Measurements from ENCODE around the gene INSC.

Gene INSC

GRCh38 chr11:15157181-15157580, 42.5 kb downstream of the INSC start:
- Histone ChIP-seq H3K4me3 (ENCODE audit: low read length) (no peak overlapping the region), H3K9ac (ENCODE audit: low read depth, low read length) (no peak overlapping the region), H3K9me3 (ENCODE audit: insufficient read depth, low read depth, low read length) (no peaks in the 10 kb centered on the region), H3K27me3 (ENCODE audit: insufficient read depth, low read length) (no peaks in the 10 kb centered on the region), H3K27ac (ENCODE audit: low read length) (no peak overlapping the region), H3K4me1 (ENCODE audit: insufficient read depth, low read length) (no peaks in the 10 kb centered on the region), H3K36me3 (ENCODE audit: insufficient read depth, low read depth, low read length) (no peaks in the 10 kb centered on the region)

GRCh38 chr11:15157606-15158137, 42.9 kb downstream of the INSC start:
- no peaks in the 10 kb centered on the region for H3K4me1 ChIP-seq (ENCODE audit: insufficient read depth, low read length)
- no peak overlapping the region for H3K9ac ChIP-seq (ENCODE audit: low read depth, low read length)
- no peak overlapping the region for H3K4me3 ChIP-seq (ENCODE audit: low read length)
- H3K36me3 ChIP-seq (ENCODE audit: insufficient read depth, low read depth, low read length): no peaks in the 10 kb centered on the region
- H3K27me3 ChIP-seq (ENCODE audit: insufficient read depth, low read length): no peaks in the 10 kb centered on the region
- H3K9me3 ChIP-seq (ENCODE audit: insufficient read depth, low read depth, low read length): no peaks in the 10 kb centered on the region
- no peak overlapping the region for H3K27ac ChIP-seq (ENCODE audit: low read length)

GRCh38 chr11:15158351-15159015, 43.8 kb downstream of the INSC start:
- H3K4me3 ChIP-seq (ENCODE audit: low read length): no peak overlapping the region
- no peaks in the 10 kb centered on the region for H3K4me1 ChIP-seq (ENCODE audit: insufficient read depth, low read length)
- H3K27me3 ChIP-seq (ENCODE audit: insufficient read depth, low read length): no peaks in the 10 kb centered on the region
- no peaks in the 10 kb centered on the region for H3K9me3 ChIP-seq (ENCODE audit: insufficient read depth, low read depth, low read length)
- H3K9ac ChIP-seq (ENCODE audit: low read depth, low read length): no peak overlapping the region
- H3K36me3 ChIP-seq (ENCODE audit: insufficient read depth, low read depth, low read length): no peaks in the 10 kb centered on the region
- H3K27ac ChIP-seq (ENCODE audit: low read length): no peak overlapping the region

GRCh38 chr11:15159085-15159484, 44.4 kb downstream of the INSC start:
- H3K27me3 ChIP-seq (ENCODE audit: insufficient read depth, low read length): no peaks in the 10 kb centered on the region

GRCh38 chr11:15161790-15162189, 47.1 kb downstream of the INSC start:
- Histone ChIP-seq H3K4me3 (ENCODE audit: low read length) (no peak overlapping the region), H3K4me1 (ENCODE audit: insufficient read depth, low read length) (no peaks in the 10 kb centered on the region)

More at GRCh38 chr11:15159085-15159484, 44.4 kb downstream of the INSC start:
- H3K4me1 ChIP-seq (ENCODE audit: insufficient read depth, low read length): no peaks in the 10 kb centered on the region
- no peak overlapping the region for H3K4me3 ChIP-seq (ENCODE audit: low read length)
- no peak overlapping the region for H3K27ac ChIP-seq (ENCODE audit: low read length)
- no peaks in the 10 kb centered on the region for H3K36me3 ChIP-seq (ENCODE audit: insufficient read depth, low read depth, low read length)
- no peak overlapping the region for H3K9ac ChIP-seq (ENCODE audit: low read depth, low read length)
- no peaks in the 10 kb centered on the region for H3K9me3 ChIP-seq (ENCODE audit: insufficient read depth, low read depth, low read length)

GRCh38 chr11:15163136-15163535, 48.4 kb downstream of the INSC start:
- Histone ChIP-seq H3K27ac (ENCODE audit: low read length) (no peak overlapping the region), H3K9me3 (ENCODE audit: insufficient read depth, low read depth, low read length) (no peaks in the 10 kb centered on the region), H3K27me3 (ENCODE audit: insufficient read depth, low read length) (no peaks in the 10 kb centered on the region), H3K36me3 (ENCODE audit: insufficient read depth, low read depth, low read length) (no peaks in the 10 kb centered on the region), H3K4me3 (ENCODE audit: low read length) (no peak overlapping the region), H3K9ac (ENCODE audit: low read depth, low read length) (no peak overlapping the region), H3K4me1 (ENCODE audit: insufficient read depth, low read length) (no peaks in the 10 kb centered on the region)

More at GRCh38 chr11:15161790-15162189, 47.1 kb downstream of the INSC start:
- Histone ChIP-seq H3K27ac (ENCODE audit: low read length) (no peak overlapping the region), H3K27me3 (ENCODE audit: insufficient read depth, low read length) (no peaks in the 10 kb centered on the region), H3K36me3 (ENCODE audit: insufficient read depth, low read depth, low read length) (no peaks in the 10 kb centered on the region), H3K9ac (ENCODE audit: low read depth, low read length) (no peak overlapping the region), H3K9me3 (ENCODE audit: insufficient read depth, low read depth, low read length) (no peaks in the 10 kb centered on the region)

- no peaks in the 10 kb centered on the region for H3K9me3 ChIP-seq (ENCODE audit: insufficient read depth, low read depth, low read length)
Observed at GRCh38 chr11:15166204-15166603, 51.5 kb downstream of the INSC start.

GRCh38 chr11:15169815-15170551, 55.3 kb downstream of the INSC start:
- Histone ChIP-seq H3K27me3 (ENCODE audit: insufficient read depth, low read length) (no peaks in the 10 kb centered on the region), H3K9me3 (ENCODE audit: insufficient read depth, low read depth, low read length) (no peaks in the 10 kb centered on the region), H3K4me3 (ENCODE audit: low read length) (no peak overlapping the region), H3K27ac (ENCODE audit: low read length) (no peak overlapping the region), H3K36me3 (ENCODE audit: insufficient read depth, low read depth, low read length) (no peaks in the 10 kb centered on the region), H3K9ac (ENCODE audit: low read depth, low read length) (no peak overlapping the region), H3K4me1 (ENCODE audit: insufficient read depth, low read length) (no peaks in the 10 kb centered on the region)

More at GRCh38 chr11:15166204-15166603, 51.5 kb downstream of the INSC start:
- H3K4me3 ChIP-seq (ENCODE audit: low read length): no peak overlapping the region
- no peaks in the 10 kb centered on the region for H3K27me3 ChIP-seq (ENCODE audit: insufficient read depth, low read length)
- no peaks in the 10 kb centered on the region for H3K36me3 ChIP-seq (ENCODE audit: insufficient read depth, low read depth, low read length)
- H3K4me1 ChIP-seq (ENCODE audit: insufficient read depth, low read length): no peaks in the 10 kb centered on the region
- H3K27ac ChIP-seq (ENCODE audit: low read length): no peak overlapping the region
- H3K9ac ChIP-seq (ENCODE audit: low read depth, low read length): no peak overlapping the region

- no peaks in the 10 kb centered on the region for H3K36me3 ChIP-seq (ENCODE audit: insufficient read depth, low read depth, low read length)
- H3K4me3 ChIP-seq (ENCODE audit: low read length): no peak overlapping the region
- no peaks in the 10 kb centered on the region for H3K27me3 ChIP-seq (ENCODE audit: insufficient read depth, low read length)
- no peaks in the 10 kb centered on the region for H3K4me1 ChIP-seq (ENCODE audit: insufficient read depth, low read length)
- H3K27ac ChIP-seq (ENCODE audit: low read length): no peak overlapping the region
- no peaks in the 10 kb centered on the region for H3K9me3 ChIP-seq (ENCODE audit: insufficient read depth, low read depth, low read length)
- no peak overlapping the region for H3K9ac ChIP-seq (ENCODE audit: low read depth, low read length)
Observed at GRCh38 chr11:15170698-15171097, 56.0 kb downstream of the INSC start.

GRCh38 chr11:15171956-15172355, 57.2 kb downstream of the INSC start:
- Histone ChIP-seq H3K4me3 (ENCODE audit: low read length) (no peak overlapping the region), H3K36me3 (ENCODE audit: insufficient read depth, low read depth, low read length) (no peaks in the 10 kb centered on the region), H3K9ac (ENCODE audit: low read depth, low read length) (no peak overlapping the region), H3K27me3 (ENCODE audit: insufficient read depth, low read length) (no peaks in the 10 kb centered on the region), H3K27ac (ENCODE audit: low read length) (no peak overlapping the region), H3K9me3 (ENCODE audit: insufficient read depth, low read depth, low read length) (no peaks in the 10 kb centered on the region), H3K4me1 (ENCODE audit: insufficient read depth, low read length) (no peaks in the 10 kb centered on the region)

- H3K36me3 ChIP-seq (ENCODE audit: insufficient read depth, low read depth, low read length): no peaks in the 10 kb centered on the region
- H3K9me3 ChIP-seq (ENCODE audit: insufficient read depth, low read depth, low read length): no peaks in the 10 kb centered on the region
- no peaks in the 10 kb centered on the region for H3K27me3 ChIP-seq (ENCODE audit: insufficient read depth, low read length)
- H3K4me3 ChIP-seq (ENCODE audit: low read length): no peak overlapping the region
- no peaks in the 10 kb centered on the region for H3K4me1 ChIP-seq (ENCODE audit: insufficient read depth, low read length)
- H3K27ac ChIP-seq (ENCODE audit: low read length): no peak overlapping the region
- H3K9ac ChIP-seq (ENCODE audit: low read depth, low read length): no peak overlapping the region
Observed at GRCh38 chr11:15175831-15176230, 61.1 kb downstream of the INSC start.

- Histone ChIP-seq H3K27ac (ENCODE audit: low read length) (no peak overlapping the region), H3K9me3 (ENCODE audit: insufficient read depth, low read depth, low read length) (no peaks in the 10 kb centered on the region), H3K36me3 (ENCODE audit: insufficient read depth, low read depth, low read length) (no peaks in the 10 kb centered on the region)
Observed at GRCh38 chr11:15176646-15177163, 62.0 kb downstream of the INSC start.

More at GRCh38 chr11:15176646-15177163, 62.0 kb downstream of the INSC start:
- no peaks in the 10 kb centered on the region for H3K27me3 ChIP-seq (ENCODE audit: insufficient read depth, low read length)
- no peaks in the 10 kb centered on the region for H3K4me1 ChIP-seq (ENCODE audit: insufficient read depth, low read length)
- no peak overlapping the region for H3K9ac ChIP-seq (ENCODE audit: low read depth, low read length)
- H3K4me3 ChIP-seq (ENCODE audit: low read length): no peak overlapping the region
